CMK (cell line): ENCODE data around the gene HGD.
"Not testable (repeated sequence)": the region's sequence is repeated elsewhere in the genome, so short reads cannot be mapped to it uniquely, and the experiment has no call there.

ENCODE experiments used
- DNase-seq: peaks from one replicate; pipeline ENCODE4 v3.0.0-alpha.2; 2010; ENCODE audit warnings: low read depth

HGD gene

DNA sequence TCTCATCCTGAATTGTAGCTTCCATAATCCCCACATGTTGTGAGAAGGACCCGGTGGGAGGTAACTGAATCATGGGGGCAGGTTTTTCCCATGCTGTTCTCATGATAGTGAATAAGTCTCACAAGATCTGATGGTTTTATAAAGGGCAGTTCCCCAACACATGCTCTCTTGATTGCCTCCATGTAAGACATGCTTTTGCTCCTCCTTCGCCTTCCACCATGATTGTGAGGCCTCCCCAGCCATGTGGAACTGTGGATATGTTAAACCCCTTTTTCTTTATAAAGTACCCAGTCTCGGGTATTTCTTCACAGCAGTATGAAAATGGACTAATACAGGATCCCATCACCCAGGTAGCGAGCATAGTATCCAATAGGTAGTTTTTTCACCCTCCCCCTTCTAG is 43.2 kb downstream of the HGD start:
- DNase-seq: not testable (repeated sequence)

DNA sequence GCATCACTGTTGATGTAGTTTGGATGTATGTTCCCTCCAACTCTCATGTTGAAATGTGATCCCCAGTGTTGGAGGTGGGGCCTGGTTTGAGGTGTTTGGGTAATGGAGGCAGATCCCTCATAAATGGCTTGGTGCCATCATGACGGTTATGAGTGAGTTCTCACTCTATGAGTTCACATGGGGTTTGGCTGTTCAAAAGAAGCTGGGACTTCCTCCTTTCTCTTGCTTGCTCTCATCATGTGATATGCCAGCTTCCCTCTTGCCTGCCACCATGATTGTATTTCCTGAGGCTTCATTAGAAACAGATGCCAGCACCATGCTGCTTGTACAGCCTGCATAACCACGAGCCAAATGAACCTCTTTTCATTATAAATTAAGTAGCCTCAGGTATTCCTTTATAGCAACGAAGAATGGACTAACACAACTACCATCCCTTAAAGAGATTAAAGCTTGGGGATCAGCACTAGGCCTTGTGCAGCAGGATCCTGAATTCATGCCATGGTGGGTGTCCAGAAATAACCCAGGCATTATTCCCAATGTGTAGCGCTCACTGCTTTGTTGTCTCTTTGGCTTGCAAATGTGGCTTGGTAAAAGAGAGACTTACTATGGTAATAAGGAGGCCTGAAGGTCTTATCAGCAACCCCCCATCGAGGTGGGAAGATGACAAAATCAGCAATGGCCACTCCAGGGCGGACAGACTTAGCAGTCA is 44.0 kb downstream of the HGD start:
- DNase-seq: no peak

DNA sequence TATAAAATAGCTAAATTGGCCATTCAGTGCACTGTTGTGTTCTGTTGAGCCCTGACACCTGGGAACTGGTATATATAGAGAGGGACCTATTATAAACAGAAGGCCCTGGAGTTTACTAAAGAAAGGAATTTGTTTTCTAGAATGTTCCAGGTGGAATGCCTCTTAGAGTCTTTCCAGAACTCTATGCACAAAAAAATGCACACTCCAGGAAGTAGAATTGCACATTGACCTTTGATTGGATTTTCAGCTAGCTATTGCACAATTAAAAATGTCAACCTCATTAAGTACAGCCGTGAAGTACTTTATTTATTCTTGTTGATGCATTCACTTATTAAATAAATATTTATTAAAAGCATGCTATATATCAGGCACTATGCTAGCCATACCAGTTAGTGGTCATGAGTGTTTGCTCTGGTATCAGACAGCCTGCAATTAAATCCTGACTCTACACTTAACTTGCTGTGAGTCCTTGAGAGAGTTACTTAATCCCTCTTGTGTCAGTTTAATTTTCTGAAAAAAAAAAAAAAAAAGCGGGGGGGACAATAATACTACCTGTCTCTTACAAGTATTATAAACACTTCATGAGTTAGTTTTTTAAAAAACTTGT is 45.1 kb downstream of the HGD start:
- DNase-seq: no peak

GRCh38 chr3:120634539-120634938 is 47.5 kb downstream of the HGD start:
- DNase-seq: no peak

GRCh38 chr3:120625159-120625586 is 56.9 kb downstream of the HGD start:
- no peak for DNase-seq

DNA sequence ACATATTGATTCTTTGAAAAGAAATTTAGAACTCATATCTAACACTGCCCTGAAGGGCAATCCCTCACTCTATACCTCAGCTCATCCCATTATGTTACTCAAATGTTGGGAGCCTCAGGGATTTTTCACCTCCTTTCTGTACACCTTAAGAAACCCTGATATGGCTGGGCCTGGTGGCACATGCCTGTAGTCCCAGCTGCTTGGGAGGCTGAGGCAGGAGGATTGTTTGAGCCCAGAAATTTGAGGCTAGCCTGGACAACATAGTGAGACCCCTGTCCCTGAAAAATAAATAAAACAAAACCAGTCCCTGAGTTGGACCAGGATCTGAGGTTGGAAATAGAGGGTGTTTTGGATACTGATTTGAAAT is 58.3 kb downstream of the HGD start:
- no peak for DNase-seq

GRCh38 chr3:120622870-120623726 is 58.9 kb downstream of the HGD start:
- DNase-seq: no peak

GRCh38 chr3:120622457-120622856 is 59.6 kb downstream of the HGD start:
- DNase-seq: no peak

DNA sequence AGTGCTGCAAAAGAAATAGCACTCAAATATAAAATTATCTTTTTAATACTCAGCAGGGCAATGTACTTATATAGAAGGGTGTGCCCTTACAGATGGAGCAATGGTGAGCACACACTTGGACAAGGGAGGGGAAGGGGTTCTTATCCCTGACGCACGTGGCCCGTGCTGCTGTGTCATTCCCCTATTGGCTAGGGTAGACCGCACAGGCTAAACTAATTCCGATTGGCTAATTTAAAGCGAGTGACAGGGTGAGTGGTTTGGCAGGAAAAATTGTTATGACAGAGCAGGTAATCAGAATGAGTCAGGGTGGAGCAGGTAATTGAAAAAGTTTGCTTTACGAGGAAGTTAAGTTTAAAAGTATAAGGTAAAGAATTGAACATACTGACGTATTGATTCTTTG is 65.3 kb downstream of the HGD start:
- DNase-seq: not testable (repeated sequence)

DNA sequence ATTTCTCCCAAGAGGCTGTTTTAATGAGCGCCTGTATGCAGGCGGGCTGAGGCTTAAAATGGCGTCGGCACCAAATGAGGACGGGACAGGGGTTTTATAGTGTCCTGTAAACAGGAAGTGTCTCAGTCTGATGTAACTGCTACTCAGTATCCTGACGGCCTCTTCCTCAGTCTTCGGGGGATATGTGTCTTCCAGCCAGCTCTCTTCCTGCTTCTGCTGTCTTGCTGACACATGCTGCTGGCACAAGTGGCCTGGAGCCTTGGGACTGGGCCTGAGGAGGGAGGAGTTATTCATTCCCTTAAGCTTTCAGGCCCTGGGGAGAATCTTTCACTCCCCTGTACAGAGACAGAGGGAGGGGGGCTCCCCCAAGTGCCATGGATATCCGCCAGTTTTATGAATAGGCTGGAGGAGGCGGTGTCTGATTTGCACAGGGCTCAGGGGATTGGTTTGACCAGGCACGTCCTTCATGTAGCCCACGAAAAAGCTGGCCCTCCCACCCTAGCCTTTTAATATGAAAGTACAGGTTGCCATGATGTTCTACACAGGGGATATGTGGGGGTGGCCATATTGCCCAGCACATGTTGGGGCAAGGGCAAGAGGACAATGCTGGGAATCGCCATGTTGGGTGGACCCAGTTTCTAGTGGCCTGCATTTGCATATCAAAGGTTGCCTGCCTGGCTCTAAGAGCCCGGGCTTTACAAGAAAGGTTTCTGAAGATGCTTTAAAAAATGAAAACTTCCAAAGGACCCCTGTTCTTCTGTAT is 66.0 kb downstream of the HGD start:
- DNase-seq: peak; percentile 9

- DNase-seq: no peak
Measured at GRCh38 chr3:120614765-120615164, 67.3 kb downstream of the HGD start.

DNA sequence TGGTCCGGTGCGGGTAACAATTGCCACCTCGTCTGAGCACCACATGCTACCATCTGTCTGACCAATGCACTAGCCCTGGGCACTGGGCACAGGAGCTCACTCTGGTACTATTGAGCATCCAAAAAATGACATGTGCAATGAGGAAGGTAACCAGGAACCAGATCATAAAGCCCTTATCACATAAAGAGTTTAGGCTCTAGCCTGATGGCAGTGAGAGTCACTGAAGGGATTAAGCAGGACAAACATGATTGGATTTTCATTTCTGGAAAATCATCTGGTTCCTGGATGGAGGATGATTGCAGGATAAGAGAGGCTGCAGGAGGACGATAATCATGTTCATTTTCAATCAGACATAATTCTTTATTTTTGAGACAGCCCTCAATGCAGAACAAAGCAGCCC is 73.5 kb downstream of the HGD start:
- DNase-seq: no peak

DNA sequence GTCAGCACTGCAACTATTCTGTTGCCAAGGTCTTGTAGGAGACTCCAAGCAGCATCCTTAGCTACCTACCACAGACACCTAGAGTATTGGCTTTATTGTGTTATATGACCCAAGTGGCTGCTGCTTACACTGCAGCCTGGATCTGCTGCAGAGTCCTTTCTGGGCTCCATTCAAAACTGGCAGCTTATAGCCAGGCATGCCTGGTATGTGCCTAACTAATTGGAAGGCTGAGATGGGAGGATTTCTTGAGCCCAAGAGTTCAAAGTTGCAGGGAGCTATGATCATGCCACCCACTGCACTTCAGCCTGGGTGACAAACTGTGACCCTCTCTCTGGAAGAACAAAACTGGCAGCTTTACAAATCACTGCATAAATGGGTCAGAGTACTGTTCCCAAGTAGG is 77.3 kb downstream of the HGD start:
- DNase-seq: no peak

- no peak for DNase-seq
Measured at GRCh38 chr3:120604382-120604781, 77.7 kb downstream of the HGD start.

DNA sequence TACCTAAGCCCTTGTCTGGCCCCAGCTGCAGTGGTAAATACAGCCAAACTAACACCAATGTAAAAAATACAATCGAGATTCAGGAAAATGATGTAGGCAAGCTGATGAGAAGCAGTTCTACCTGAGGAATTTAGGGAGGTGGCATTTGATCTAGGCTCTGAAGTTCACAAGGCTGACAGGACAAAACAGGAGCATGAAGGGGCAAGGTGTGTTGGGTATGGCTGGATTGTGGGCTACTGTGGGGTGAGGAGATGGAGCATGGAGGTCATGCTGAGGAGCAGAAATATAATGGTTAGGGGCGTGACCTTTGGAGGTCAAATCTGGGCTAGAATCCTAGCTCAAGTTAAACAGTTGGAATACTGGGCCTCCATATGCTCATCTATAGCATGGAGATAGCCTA is 79.4 kb downstream of the HGD start:
- no peak for DNase-seq

DNA sequence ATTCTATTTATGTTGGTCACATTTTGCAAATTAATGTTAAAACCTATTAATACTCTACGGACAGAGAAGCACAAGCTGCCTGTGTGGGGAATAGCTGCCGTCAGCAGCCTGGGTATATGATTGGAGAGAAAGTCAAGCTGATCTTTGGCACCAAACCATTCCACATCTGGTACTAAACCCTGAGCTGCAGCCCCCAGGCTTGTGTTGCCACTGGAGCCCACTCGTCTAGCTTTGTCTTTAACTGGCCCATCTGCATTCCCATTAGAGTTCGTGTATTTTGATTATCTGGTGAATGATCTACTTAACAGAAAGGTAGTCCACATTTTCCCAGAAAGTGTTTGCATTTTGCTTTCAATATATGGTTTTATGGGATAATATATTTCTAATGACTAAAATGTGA is 80.5 kb downstream of the HGD start:
- no peak for DNase-seq

GRCh38 chr3:120599211-120599610 is 82.8 kb downstream of the HGD start:
- DNase-seq: no peak

GRCh38 chr3:120597445-120598049 is 84.5 kb downstream of the HGD start:
- no peak for DNase-seq

DNA sequence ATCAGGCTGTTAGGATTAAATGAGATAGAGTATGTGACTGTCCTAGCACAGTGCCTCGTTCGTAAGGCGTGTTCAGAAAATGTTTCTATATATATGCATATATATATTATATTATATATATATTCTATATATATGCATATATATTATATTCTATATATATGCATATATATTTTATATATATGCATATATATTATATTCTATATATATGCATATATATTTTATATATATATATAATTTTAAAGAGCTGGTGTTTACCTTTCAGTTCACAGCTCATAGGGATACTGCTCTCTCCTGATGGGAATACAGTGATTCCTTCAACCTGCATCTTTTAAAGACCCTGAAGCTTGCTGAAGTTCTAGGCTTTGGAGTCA is 85.2 kb downstream of the HGD start:
- DNase-seq: no peak

GRCh38 chr3:120596116-120596852 is 85.8 kb downstream of the HGD start, which contains the start of gene NDUFB4:
TSS of gene NDUFB4 (plus strand) at chr3:120596336. CDS start at chr3:120596360, 24 bp downstream.
- DNase-seq: peak; percentile 92

DNA sequence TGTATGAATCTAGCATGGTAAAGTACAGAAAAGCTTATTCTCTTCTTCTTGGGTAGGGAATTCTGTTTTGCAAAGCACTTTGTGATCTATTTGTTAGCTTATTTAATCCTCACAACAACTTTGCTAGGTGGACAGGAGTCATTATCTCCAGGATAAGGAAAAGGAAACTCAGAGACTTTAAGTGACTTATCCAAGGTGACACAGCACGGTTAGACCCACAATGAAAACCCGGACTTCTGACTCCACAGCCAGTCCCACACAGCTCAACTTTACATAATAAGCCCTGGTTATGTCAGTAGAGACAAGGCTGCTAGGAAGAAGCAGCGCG is 86.3 kb downstream of the HGD start:
- DNase-seq: no peak
